HepG2 (cell line): ENCODE measurements around the gene RASL10A. TPM values are rescaled to one million over a fixed set of nuclear protein-coding genes. Genes with fewer than 3 reads are reported as not detected.

Experiments
- ATAC-seq: fragments of 200-7000 bp; cut with Tn5 transposase; 3 replicates; pipeline ENCODE4 v1.9.1; 2020; ENCODE audit warnings: mild to moderate bottlenecking, moderate library complexity
- BruUV-seq: library from RNA; stranded (reverse); fragments of 400-500 nt; replicated peaks from 2 replicates; lab custom pipeline; 2021; lab: Mats Ljungman, UMichigan
- CTCF ChIA-PET: fragments of 300-600 bp; formaldehyde crosslinking; extraction: SDS; loops from one replicate; lab custom pipeline; 2021; ENCODE audit warnings: low total read pairs, inconsistent platforms, low intra/inter-chr PET ratio; lab: Yijun Ruan, JAX
- POLR2A ChIA-PET: fragments of 350-600 bp; sonication (Branson Sonifier 250); formaldehyde crosslinking; loops from one replicate; lab custom pipeline; 2020; ENCODE audit warnings: antibody characterized with exemption, inconsistent platforms; lab: Yijun Ruan, JAX
- DNase-seq: peaks from one replicate; pipeline ENCODE4 v3.0.0-alpha.2; 2015; ENCODE audit warnings: low spot score
- FAIRE-seq: peaks from 3 replicates; lab custom pipeline; 2011; peaks lifted over from hg19 to GRCh38; lab: Jason Lieb, UNC
- H2AFZ ChIP-seq: one replicate; pipeline ENCODE4 v1.6.1; 2011; ENCODE audit warnings: low read length, inconsistent platforms
- H3K27ac ChIP-seq: fragments of 300-600 bp; 3 replicates; pipeline ENCODE4 v1.8.0; 2011; ENCODE audit warnings: mixed run types, mild to moderate bottlenecking, mixed read lengths, low read length, inconsistent platforms; ENCODE audit not compliant: insufficient read depth; ENCODE audit errors: extremely low read length
- H3K27me3 ChIP-seq, 2 experiments: fragments of 200-600 bp in 1 of 2; 2 replicates in 1 of 2; 3 replicates in 1 of 2; pipeline versions ENCODE4 v1.6.0 to v1.8.0; 2011; ENCODE audit warnings: low read length in 2 of 2, mild to moderate bottlenecking in 2 of 2, moderate library complexity in 2 of 2, inconsistent platforms in 1 of 2; ENCODE audit not compliant: insufficient read depth in 2 of 2, control insufficient read depth in 1 of 2
- H3K36me3 ChIP-seq, 2 experiments: fragments of 200-600 bp in 1 of 2; replicated peaks in 1 of 2; 2 replicates in 1 of 2; 3 replicates in 1 of 2; pipeline versions ENCODE4 v1.5.1 to v1.8.0; 2011; ENCODE audit warnings: low read length in 2 of 2, inconsistent platforms in 1 of 2; ENCODE audit not compliant: insufficient read depth in 2 of 2, control insufficient read depth in 1 of 2
- H3K4me1 ChIP-seq: 2 replicates; pipeline ENCODE4 v1.5.1; 2012; ENCODE audit warnings: low read length, inconsistent platforms; ENCODE audit not compliant: insufficient read depth
- H3K4me2 ChIP-seq: 2 replicates; pipeline ENCODE4 v1.6.0; 2011; ENCODE audit warnings: low read depth, low read length, inconsistent platforms
- H3K4me3 ChIP-seq, 3 experiments: fragments of 200-600 bp in 1 of 3; sonication (generic), shearing (Covaris generic) in 1 of 3; replicated peaks in 1 of 3; 2 replicates each; pipeline ENCODE4 v1.5.1; 2011 to 2016; ENCODE audit warnings: low read length in 3 of 3, inconsistent platforms in 2 of 3, low read depth in 2 of 3, mild to moderate bottlenecking in 2 of 3, control low read depth in 1 of 3, mixed read lengths in 1 of 3; ENCODE audit not compliant: insufficient read depth in 1 of 3
- H3K79me2 ChIP-seq: one replicate; pipeline ENCODE4 v1.6.1; 2011; ENCODE audit warnings: low read length, inconsistent platforms; ENCODE audit not compliant: insufficient read depth
- H3K9ac ChIP-seq: 2 replicates; pipeline ENCODE4 v1.6.0; 2011; ENCODE audit warnings: mild to moderate bottlenecking, low read depth, low read length, inconsistent platforms; ENCODE audit not compliant: insufficient read depth
- H3K9me3 ChIP-seq: 2 replicates; pipeline ENCODE4 v1.5.1; 2012; ENCODE audit warnings: mild to moderate bottlenecking, low read length
- H4K20me1 ChIP-seq: 2 replicates; pipeline ENCODE4 v1.6.0; 2011; ENCODE audit warnings: inconsistent platforms, mild to moderate bottlenecking, low read length, moderate library complexity; ENCODE audit not compliant: insufficient read depth
- ATF6 ChIP-seq: sonication (generic); formaldehyde crosslinking; conservative IDR thresholded peaks from 2 replicates; pipeline ENCODE4 v1.4.0; 2020; ENCODE audit warnings: missing genetic modification reagents
- HDAC1 ChIP-seq: sonication (generic); formaldehyde crosslinking; IDR thresholded peaks from 2 replicates; pipeline ENCODE4 v1.5.1; 2020; ENCODE audit warnings: mild to moderate bottlenecking, missing genetic modification reagents
- HOXD1 ChIP-seq: sonication (generic); formaldehyde crosslinking; IDR thresholded peaks from 2 replicates; pipeline ENCODE4 v1.5.0; 2020; ENCODE audit warnings: missing genetic modification reagents
- JUN ChIP-seq: sonication (generic); formaldehyde crosslinking; IDR thresholded peaks from 2 replicates; pipeline ENCODE4 v1.4.0; 2020; ENCODE audit warnings: mild to moderate bottlenecking, missing genetic modification reagents
- MTF2 ChIP-seq: sonication (generic); formaldehyde crosslinking; IDR thresholded peaks from 2 replicates; pipeline ENCODE4 v1.5.0; 2020; ENCODE audit warnings: missing genetic modification reagents, borderline replicate concordance
- NFIB ChIP-seq: sonication (generic); formaldehyde crosslinking; IDR thresholded peaks from 2 replicates; pipeline ENCODE4 v1.9.0; 2021; ENCODE audit warnings: missing genetic modification reagents, mild to moderate bottlenecking, borderline replicate concordance
- NFKBIZ ChIP-seq: IDR thresholded peaks from 2 replicates; pipeline ENCODE4 v1.6.1; 2018; ENCODE audit warnings: missing genetic modification reagents, missing compliant biosample characterization
- ONECUT2 ChIP-seq: sonication (generic); formaldehyde crosslinking; IDR thresholded peaks from 2 replicates; pipeline ENCODE4 v1.4.0; 2020; ENCODE audit warnings: missing genetic modification reagents
- SUZ12 ChIP-seq: fragments of 150-350 bp; IDR thresholded peaks from 2 replicates; pipeline ENCODE4 v1.6.1; 2014; ENCODE audit warnings: low read depth, low read length
- ZNF101 ChIP-seq: sonication (generic); formaldehyde crosslinking; IDR thresholded peaks from 2 replicates; pipeline ENCODE4 v1.4.0; 2020; ENCODE audit warnings: mild to moderate bottlenecking, low read depth, missing genetic modification reagents, borderline replicate concordance
- ZNF225 ChIP-seq: sonication (generic); formaldehyde crosslinking; IDR thresholded peaks from 2 replicates; pipeline ENCODE4 v1.4.0; 2020; ENCODE audit warnings: mild to moderate bottlenecking, missing genetic modification reagents
- ZNF546 ChIP-seq: sonication (generic); formaldehyde crosslinking; conservative IDR thresholded peaks from 2 replicates; pipeline ENCODE4 v1.8.1; 2023; ENCODE audit warnings: mild to moderate bottlenecking, missing genetic modification reagents
- ZNF589 ChIP-seq: sonication (generic); formaldehyde crosslinking; conservative IDR thresholded peaks from 2 replicates; pipeline ENCODE4 v1.8.0; 2022; ENCODE audit warnings: mild to moderate bottlenecking, moderate library complexity, missing genetic modification reagents
- ZNF607 ChIP-seq: sonication (generic); formaldehyde crosslinking; IDR thresholded peaks from 2 replicates; pipeline ENCODE4 v1.5.1; 2020; ENCODE audit warnings: missing genetic modification reagents, mild to moderate bottlenecking, borderline replicate concordance
- ZNF776 ChIP-seq: sonication (generic); formaldehyde crosslinking; IDR thresholded peaks from 2 replicates; pipeline ENCODE4 v1.4.0; 2020; ENCODE audit warnings: mild to moderate bottlenecking, missing genetic modification reagents
- ZSCAN9 ChIP-seq: IDR thresholded peaks from 2 replicates; pipeline ENCODE4 v1.6.1; 2016; ENCODE audit warnings: borderline replicate concordance
- WGBS: methylation state at CpG from one replicate; pipeline ENCODE4 v1.1.6; 2017; ENCODE audit warnings: low lambda C conversion rate; 5-methylcytosine and 5-hydroxymethylcytosine counted together
- in situ Hi-C: cut with HindIII; loops from 2 replicates; pipeline ENCODE4 v1.10.0; 2017; ENCODE audit warnings: low pct_unique_long_range_greater_than_20kb; ENCODE audit not compliant: extremely low pct_ligation_motif_present
- intact Hi-C: fragments of 100-400 bp; cut with micrococcal nuclease; formaldehyde crosslinking; loops from one replicate; pipeline ENCODE4 v1.10.0; 2022; ENCODE audit not compliant: unreplicated experiment
- polyA plus RNA-seq, 8 experiments: library from polyadenylated mRNA; depleted of rRNA in 3 of 8; stranded (reverse) in 7 of 8; unstranded in 1 of 8; fragments of >200 nt; fragmentation: Illumina TruSeq in 4 of 8; extraction: Trizol in 4 of 8; gene quantifications; 2 replicates each; pipeline versions ENCODE4 v1.2.1 to v1.2.3, GENCODE V29; 2011 to 2016; ENCODE audit warnings: low read depth in 4 of 8, missing spikeins in 1 of 8, mixed read lengths in 1 of 8; ENCODE audit not compliant: insufficient read depth in 1 of 8
- total RNA-seq, 5 experiments: library from RNA; depleted of rRNA; stranded (reverse); fragments of >200 nt; fragmentation: Illumina TruSeq; extraction: Trizol; gene quantifications; 2 replicates each; pipeline ENCODE4 v1.2.3, GENCODE V29; 2016; ENCODE audit warnings: low read depth in 1 of 5
- TF ChIP-seq, protein P1 (sequence below): sonication (generic); formaldehyde crosslinking; IDR thresholded peaks from 2 replicates; pipeline ENCODE4 v1.4.0; 2020; ENCODE audit warnings: missing genetic modification reagents; ENCODE audit errors: not compliant biosample characterization
- TF ChIP-seq, protein P2 (sequence below): sonication (generic); formaldehyde crosslinking; IDR thresholded peaks from 2 replicates; pipeline ENCODE4 v1.8.0; 2022; ENCODE audit warnings: mild to moderate bottlenecking, missing genetic modification reagents, moderate library complexity
- TF ChIP-seq, protein P3 (sequence below): sonication (generic); formaldehyde crosslinking; IDR thresholded peaks from 2 replicates; pipeline ENCODE4 v1.4.0; 2020; ENCODE audit warnings: missing genetic modification reagents

The RASL10A gene
- total and polyA plus RNA-seq, 2 of the 13 experiments (the other 11 are each of a cell fraction or from before 2014, with no cell fraction given), result 0.05 to 0.22 TPM

GRCh38 chr22:29314537-29315285, 786 bp downstream of the RASL10A start:
- H4K20me1 ChIP-seq, result no peaks in the 10 kb centered on the region; the same call in 1 of the 2 replicates
- peaks cover 33% of the 10 kb centered on the region for H3K4me1 ChIP-seq
- FAIRE-seq, result no peak
- 4% methylated on average over 13 of the region's 69 CpGs for WGBS
- H3K4me2 ChIP-seq, result peak overlapping the region; percentile 73
- H3K9me3 ChIP-seq, result no peaks in the 10 kb centered on the region
- H3K27me3 ChIP-seq, result peaks cover 7 to 41% of the 10 kb centered on the region in 2 experiments
- H3K9ac ChIP-seq, result no peak overlapping the region
- DNase-seq, result no peak
- no peaks in the 10 kb centered on the region for H3K36me3 ChIP-seq
- no TSS peak for BruUV-seq
- CTCF ChIA-PET, result no interaction called here
- H3K4me3 ChIP-seq, result peak overlapping the region; percentile 13 to 70 (median 41); a peak in 5 of 6 replicates
- H2AFZ ChIP-seq, result no peak overlapping the region
- H3K27ac ChIP-seq, result no peak overlapping the region
- intact Hi-C loops, result no loop called here
- H3K79me2 ChIP-seq, result no peaks in the 10 kb centered on the region
- POLR2A ChIA-PET, result no interaction called here
- ATAC-seq, result peak; percentile 10
- in situ Hi-C loops, result no loop called here
- TF ChIP-seq HDAC1 (CRISPR knock-in tag), result 0 out of 2 replicates have a peak, but pooled peaks have one; percentile 17
- TF ChIP-seq, protein P1, sequence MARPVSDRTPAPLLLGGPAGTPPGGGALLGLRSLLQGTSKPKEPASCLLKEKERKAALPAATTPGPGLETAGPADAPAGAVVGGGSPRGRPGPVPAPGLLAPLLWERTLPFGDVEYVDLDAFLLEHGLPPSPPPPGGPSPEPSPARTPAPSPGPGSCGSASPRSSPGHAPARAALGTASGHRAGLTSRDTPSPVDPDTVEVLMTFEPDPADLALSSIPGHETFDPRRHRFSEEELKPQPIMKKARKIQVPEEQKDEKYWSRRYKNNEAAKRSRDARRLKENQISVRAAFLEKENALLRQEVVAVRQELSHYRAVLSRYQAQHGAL, result no peak
- no peak for TF ChIP-seq NFKBIZ (CRISPR knock-in tag)
- no peak for TF ChIP-seq ONECUT2 (CRISPR knock-in tag)
- no peak for TF ChIP-seq ATF6 (CRISPR knock-in tag)
- no peak for TF ChIP-seq SUZ12
- TF ChIP-seq, protein P2, sequence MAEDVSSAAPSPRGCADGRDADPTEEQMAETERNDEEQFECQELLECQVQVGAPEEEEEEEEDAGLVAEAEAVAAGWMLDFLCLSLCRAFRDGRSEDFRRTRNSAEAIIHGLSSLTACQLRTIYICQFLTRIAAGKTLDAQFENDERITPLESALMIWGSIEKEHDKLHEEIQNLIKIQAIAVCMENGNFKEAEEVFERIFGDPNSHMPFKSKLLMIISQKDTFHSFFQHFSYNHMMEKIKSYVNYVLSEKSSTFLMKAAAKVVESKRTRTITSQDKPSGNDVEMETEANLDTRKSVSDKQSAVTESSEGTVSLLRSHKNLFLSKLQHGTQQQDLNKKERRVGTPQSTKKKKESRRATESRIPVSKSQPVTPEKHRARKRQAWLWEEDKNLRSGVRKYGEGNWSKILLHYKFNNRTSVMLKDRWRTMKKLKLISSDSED (CRISPR knock-in tag), result 0 out of 2 replicates have a peak, but pooled peaks have one; percentile 20
- TF ChIP-seq NFIB (CRISPR knock-in tag), result no peak
- TF ChIP-seq ZNF546 (CRISPR knock-in tag), result no peak
- no peak for TF ChIP-seq ZNF776 (CRISPR knock-in tag)
- TF ChIP-seq, protein P3, sequence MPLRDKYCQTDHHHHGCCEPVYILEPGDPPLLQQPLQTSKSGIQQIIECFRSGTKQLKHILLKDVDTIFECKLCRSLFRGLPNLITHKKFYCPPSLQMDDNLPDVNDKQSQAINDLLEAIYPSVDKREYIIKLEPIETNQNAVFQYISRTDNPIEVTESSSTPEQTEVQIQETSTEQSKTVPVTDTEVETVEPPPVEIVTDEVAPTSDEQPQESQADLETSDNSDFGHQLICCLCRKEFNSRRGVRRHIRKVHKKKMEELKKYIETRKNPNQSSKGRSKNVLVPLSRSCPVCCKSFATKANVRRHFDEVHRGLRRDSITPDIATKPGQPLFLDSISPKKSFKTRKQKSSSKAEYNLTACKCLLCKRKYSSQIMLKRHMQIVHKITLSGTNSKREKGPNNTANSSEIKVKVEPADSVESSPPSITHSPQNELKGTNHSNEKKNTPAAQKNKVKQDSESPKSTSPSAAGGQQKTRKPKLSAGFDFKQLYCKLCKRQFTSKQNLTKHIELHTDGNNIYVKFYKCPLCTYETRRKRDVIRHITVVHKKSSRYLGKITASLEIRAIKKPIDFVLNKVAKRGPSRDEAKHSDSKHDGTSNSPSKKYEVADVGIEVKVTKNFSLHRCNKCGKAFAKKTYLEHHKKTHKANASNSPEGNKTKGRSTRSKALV, result peak; percentile 92
- no peak for TF ChIP-seq JUN
- TF ChIP-seq ZNF589 (CRISPR knock-in tag), result 0 out of 2 replicates have a peak, but pooled peaks have one; percentile 2
- no peak for TF ChIP-seq ZNF607
- no peak for TF ChIP-seq ZNF101 (CRISPR knock-in tag)
- peak; percentile 51; the same call in 1 of the 2 replicates for TF ChIP-seq ZNF225 (CRISPR knock-in tag)
- no peak for TF ChIP-seq ZSCAN9 (CRISPR knock-in tag)
- TF ChIP-seq MTF2 (CRISPR knock-in tag), result peak; percentile 82
- TF ChIP-seq HOXD1, result 0 out of 2 replicates have a peak, but pooled peaks have one; percentile 26
